ENCODE measurements around the gene SMPD1. TPM values are rescaled to one million over a fixed set of nuclear protein-coding genes. Genes with fewer than 3 reads are reported as not detected.

SMPD1 gene
- total and polyA plus RNA-seq, 2 experiments from 2014 or later = 0.76 to 0.97 TPM

DNA sequence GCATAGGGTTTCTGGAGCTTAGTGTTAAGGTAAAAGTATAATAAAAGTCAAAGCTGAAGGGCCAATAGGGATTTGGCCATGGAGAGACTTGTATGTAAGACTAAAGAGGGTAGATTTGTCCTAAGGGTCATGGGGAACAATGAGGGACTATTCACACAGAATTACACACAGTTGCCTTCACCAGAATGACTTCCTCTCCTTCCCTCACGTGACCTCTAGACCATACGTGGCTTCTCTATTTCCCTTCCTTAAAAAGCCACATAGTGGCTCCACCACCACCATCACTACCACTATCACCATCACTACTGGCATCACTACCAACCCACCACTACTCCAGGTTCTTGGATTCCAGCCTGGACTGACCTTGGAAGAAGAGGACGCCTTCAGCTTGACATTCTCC, 47.7 kb downstream of the SMPD1 start (continued):
- no peak for TF ChIP-seq CTCF (conservative IDR thresholded peaks at IDR 0.05; ENCODE audit: low read depth in 2 of 2)

- no peaks in the 10 kb centered on the region for H3K9me3 Mint-ChIP-seq
- ATAC-seq (peak; percentile 78), DNase-seq (ENCODE audit: low spot score) (peak; percentile 84)
- Histone ChIP-seq H3K79me2 (replicated peaks; ENCODE audit: insufficient read depth) (no peaks in the 10 kb centered on the region), H3K4me1 (ENCODE audit: insufficient read depth) (no peaks in the 10 kb centered on the region), H3K36me3 (ENCODE audit: insufficient read depth) (no peaks in the 10 kb centered on the region), H3K4me3 (no peak overlapping the region), H3K27me3 (ENCODE audit: insufficient read depth) (no peaks in the 10 kb centered on the region), H3K4me2 (no peak overlapping the region), H3K27ac (ENCODE audit: low read depth) (no peak overlapping the region), H3F3A (replicated peaks; ENCODE audit: low read depth) (no peaks in the 10 kb centered on the region), H3K9me2 (ENCODE audit: insufficient read depth) (no peaks in the 10 kb centered on the region), H2AFZ (peak overlapping the region; percentile 89), H4K20me1 (replicated peaks; ENCODE audit: insufficient read depth) (no peaks in the 10 kb centered on the region)
- no peaks in the 10 kb centered on the region for H3K36me3 Mint-ChIP-seq (ENCODE audit: low read depth)
- H3K4me1 Mint-ChIP-seq = no peaks in the 10 kb centered on the region
- H3K27ac Mint-ChIP-seq = no peak overlapping the region
- TF ChIP-seq POLR2AphosphoS5 (IDR thresholded peaks at IDR 0.05; ENCODE audit: low read depth) = no peak
- TF ChIP-seq CTCF (conservative IDR thresholded peaks at IDR 0.05; ENCODE audit: low read depth in 2 of 2) = peak; percentile 76 to 89
- H3K27me3 Mint-ChIP-seq (ENCODE audit: insufficient read depth, low read depth, poor library complexity) = no peaks in the 10 kb centered on the region
- no peak overlapping the region for H3K4me3 Mint-ChIP-seq
Measured at GRCh38 chr11:6438979-6439571, 48.8 kb downstream of the SMPD1 start.

DNA sequence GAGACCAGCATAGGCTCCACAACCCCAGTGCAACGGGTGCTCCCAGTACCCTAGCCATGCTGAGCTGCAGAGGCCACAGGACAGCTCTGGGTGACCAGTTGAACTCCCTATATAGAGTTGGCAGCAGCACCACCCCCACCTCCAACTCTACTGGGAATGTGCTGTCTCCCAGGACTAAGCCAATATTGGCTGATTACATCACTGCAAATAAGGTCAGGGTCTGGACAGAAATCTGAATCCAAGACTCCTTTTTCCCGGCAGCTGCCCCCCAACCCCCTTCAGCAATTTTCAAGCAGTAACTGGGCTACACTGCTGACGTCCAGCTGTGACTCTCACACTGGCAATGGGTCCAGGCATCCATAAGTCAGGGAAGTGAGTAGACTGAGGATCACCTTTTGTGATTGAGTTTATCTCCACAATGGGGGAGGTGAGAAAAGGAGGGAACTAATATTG, 50.7 kb downstream of the SMPD1 start, which contains the start of gene HPX:
Gene HPX, minus strand, starts transcription at position 82 of the 453 bp plus-strand sequence. Its CDS starts 24 bp downstream, at position 58.
- ATAC-seq = no peak
- H3K27ac Mint-ChIP-seq = no peak within 1 kb of the TSS
- no peak within 1 kb of the TSS for H3K4me3 Mint-ChIP-seq
- TF ChIP-seq CREB1 (CRISPR knock-in tag; IDR thresholded peaks at IDR 0.05; ENCODE audit: low read depth) (no peak), ZNF114 (CRISPR knock-in tag; IDR thresholded peaks at IDR 0.05) (no peak), JUNB (IDR thresholded peaks at IDR 0.05; ENCODE audit: unreplicated experiment) (no peak), POLR2AphosphoS5 (IDR thresholded peaks at IDR 0.05; ENCODE audit: low read depth) (no peak), STAT1 (IDR thresholded peaks at IDR 0.05; ENCODE audit: unreplicated experiment) (no peak)
- TF ChIP-seq, protein P1, sequence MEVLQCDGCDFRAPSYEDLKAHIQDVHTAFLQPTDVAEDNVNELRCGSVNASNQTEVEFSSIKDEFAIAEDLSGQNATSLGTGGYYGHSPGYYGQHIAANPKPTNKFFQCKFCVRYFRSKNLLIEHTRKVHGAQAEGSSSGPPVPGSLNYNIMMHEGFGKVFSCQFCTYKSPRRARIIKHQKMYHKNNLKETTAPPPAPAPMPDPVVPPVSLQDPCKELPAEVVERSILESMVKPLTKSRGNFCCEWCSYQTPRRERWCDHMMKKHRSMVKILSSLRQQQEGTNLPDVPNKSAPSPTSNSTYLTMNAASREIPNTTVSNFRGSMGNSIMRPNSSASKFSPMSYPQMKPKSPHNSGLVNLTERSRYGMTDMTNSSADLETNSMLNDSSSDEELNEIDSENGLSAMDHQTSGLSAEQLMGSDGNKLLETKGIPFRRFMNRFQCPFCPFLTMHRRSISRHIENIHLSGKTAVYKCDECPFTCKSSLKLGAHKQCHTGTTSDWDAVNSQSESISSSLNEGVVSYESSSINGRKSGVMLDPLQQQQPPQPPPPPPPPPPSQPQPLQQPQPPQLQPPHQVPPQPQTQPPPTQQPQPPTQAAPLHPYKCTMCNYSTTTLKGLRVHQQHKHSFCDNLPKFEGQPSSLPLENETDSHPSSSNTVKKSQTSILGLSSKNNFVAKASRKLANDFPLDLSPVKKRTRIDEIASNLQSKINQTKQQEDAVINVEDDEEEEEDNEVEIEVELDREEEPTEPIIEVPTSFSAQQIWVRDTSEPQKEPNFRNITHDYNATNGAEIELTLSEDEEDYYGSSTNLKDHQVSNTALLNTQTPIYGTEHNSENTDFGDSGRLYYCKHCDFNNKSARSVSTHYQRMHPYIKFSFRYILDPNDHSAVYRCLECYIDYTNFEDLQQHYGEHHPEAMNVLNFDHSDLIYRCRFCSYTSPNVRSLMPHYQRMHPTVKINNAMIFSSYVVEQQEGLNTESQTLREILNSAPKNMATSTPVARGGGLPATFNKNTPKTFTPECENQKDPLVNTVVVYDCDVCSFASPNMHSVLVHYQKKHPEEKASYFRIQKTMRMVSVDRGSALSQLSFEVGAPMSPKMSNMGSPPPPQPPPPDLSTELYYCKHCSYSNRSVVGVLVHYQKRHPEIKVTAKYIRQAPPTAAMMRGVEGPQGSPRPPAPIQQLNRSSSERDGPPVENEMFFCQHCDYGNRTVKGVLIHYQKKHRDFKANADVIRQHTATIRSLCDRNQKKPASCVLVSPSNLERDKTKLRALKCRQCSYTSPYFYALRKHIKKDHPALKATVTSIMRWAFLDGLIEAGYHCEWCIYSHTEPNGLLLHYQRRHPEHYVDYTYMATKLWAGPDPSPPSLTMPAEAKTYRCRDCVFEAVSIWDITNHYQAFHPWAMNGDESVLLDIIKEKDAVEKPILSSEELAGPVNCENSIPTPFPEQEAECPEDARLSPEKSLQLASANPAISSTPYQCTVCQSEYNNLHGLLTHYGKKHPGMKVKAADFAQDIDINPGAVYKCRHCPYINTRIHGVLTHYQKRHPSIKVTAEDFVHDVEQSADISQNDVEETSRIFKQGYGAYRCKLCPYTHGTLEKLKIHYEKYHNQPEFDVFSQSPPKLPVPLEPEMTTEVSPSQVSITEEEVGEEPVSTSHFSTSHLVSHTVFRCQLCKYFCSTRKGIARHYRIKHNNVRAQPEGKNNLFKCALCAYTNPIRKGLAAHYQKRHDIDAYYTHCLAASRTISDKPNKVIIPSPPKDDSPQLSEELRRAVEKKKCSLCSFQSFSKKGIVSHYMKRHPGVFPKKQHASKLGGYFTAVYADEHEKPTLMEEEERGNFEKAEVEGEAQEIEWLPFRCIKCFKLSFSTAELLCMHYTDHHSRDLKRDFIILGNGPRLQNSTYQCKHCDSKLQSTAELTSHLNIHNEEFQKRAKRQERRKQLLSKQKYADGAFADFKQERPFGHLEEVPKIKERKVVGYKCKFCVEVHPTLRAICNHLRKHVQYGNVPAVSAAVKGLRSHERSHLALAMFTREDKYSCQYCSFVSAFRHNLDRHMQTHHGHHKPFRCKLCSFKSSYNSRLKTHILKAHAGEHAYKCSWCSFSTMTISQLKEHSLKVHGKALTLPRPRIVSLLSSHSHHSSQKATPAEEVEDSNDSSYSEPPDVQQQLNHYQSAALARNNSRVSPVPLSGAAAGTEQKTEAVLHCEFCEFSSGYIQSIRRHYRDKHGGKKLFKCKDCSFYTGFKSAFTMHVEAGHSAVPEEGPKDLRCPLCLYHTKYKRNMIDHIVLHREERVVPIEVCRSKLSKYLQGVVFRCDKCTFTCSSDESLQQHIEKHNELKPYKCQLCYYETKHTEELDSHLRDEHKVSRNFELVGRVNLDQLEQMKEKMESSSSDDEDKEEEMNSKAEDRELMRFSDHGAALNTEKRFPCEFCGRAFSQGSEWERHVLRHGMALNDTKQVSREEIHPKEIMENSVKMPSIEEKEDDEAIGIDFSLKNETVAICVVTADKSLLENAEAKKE (CRISPR knock-in tag; IDR thresholded peaks at IDR 0.05) = no peak

More for the DNA sequence above, 50.7 kb downstream of the SMPD1 start, which contains the start of gene HPX:
- H3K4me1 Mint-ChIP-seq = no peaks in the 10 kb centered on the region
- Histone ChIP-seq H3K9me2 (ENCODE audit: insufficient read depth) (no peaks in the 10 kb centered on the region), H4K20me1 (replicated peaks; ENCODE audit: insufficient read depth) (no peaks in the 10 kb centered on the region), H3K27me3 (ENCODE audit: insufficient read depth) (no peaks in the 10 kb centered on the region), H3K4me1 (ENCODE audit: insufficient read depth) (no peaks in the 10 kb centered on the region), H3F3A (replicated peaks; ENCODE audit: low read depth) (no peaks in the 10 kb centered on the region), H2AFZ (no peak within 1 kb of the TSS), H3K4me3 (no peak within 1 kb of the TSS), H3K4me2 (no peak within 1 kb of the TSS), H3K27ac (ENCODE audit: low read depth) (no peak within 1 kb of the TSS), H3K79me2 (replicated peaks; ENCODE audit: insufficient read depth) (no peaks in the 10 kb centered on the region), H3K36me3 (ENCODE audit: insufficient read depth) (no peaks in the 10 kb centered on the region)
- H3K9me3 Mint-ChIP-seq = no peaks in the 10 kb centered on the region
- DNase-seq (ENCODE audit: low spot score) = no peak
- H3K27me3 Mint-ChIP-seq (ENCODE audit: insufficient read depth, low read depth, poor library complexity) = no peaks in the 10 kb centered on the region
- H3K36me3 Mint-ChIP-seq (ENCODE audit: low read depth) = no peaks in the 10 kb centered on the region

Measured in GM23338 (cell line).